B cell (primary cell): ENCODE results near the gene SYNPR. TPM values are rescaled to one million over a fixed set of nuclear protein-coding genes. Genes with fewer than 3 reads are reported as not detected.

Experiments
- ATAC-seq: fragments of 200-7000 bp; cut with Tn5 transposase; one replicate; pipeline ENCODE4 v1.10.0; 2021; ENCODE audit warnings: low read depth, mild to moderate bottlenecking, moderate number of reproducible peaks, moderate library complexity
- CTCF ChIA-PET: fragments of 350-600 bp; sonication (Branson Sonifier 250); formaldehyde crosslinking; loops from one replicate; lab custom pipeline; 2021; ENCODE audit warnings: antibody characterized with exemption, inconsistent platforms; lab: Charles Lee
- POLR2A ChIA-PET: fragments of 350-600 bp; sonication (Branson Sonifier 250); formaldehyde crosslinking; loops from one replicate; lab custom pipeline; 2021; ENCODE audit warnings: antibody characterized with exemption; lab: Charles Lee
- DNase-seq: peaks from one replicate; pipeline ENCODE4 v3.0.0; 2013
- H2AFZ ChIP-seq: 2 replicates; pipeline ENCODE4 v1.6.1; 2012; ENCODE audit warnings: mild to moderate bottlenecking, low read depth, low read length; ENCODE audit not compliant: insufficient read depth, poor library complexity, severe bottlenecking
- H3K27ac ChIP-seq, 2 donors: 1 replicate in 1 of 2; 2 replicates in 1 of 2; pipeline ENCODE4 v1.5.1; 2012 to 2013; ENCODE audit warnings: low read length in 2 of 2, mild to moderate bottlenecking in 2 of 2, moderate library complexity in 1 of 2
- H3K27me3 ChIP-seq, 4 experiments: fragments of 200-600 bp in 1 of 4; sonication (generic) in 1 of 4; replicated peaks in 1 of 4; 1 replicate in 2 of 4; 2 replicates in 2 of 4; pipeline versions ENCODE4 v1.6.1 to v1.7.0; 2013 to 2016; ENCODE audit warnings: low read length in 3 of 4, mild to moderate bottlenecking in 2 of 4, mixed read lengths in 1 of 4, moderate library complexity in 1 of 4; ENCODE audit not compliant: insufficient read depth in 4 of 4, control insufficient read depth in 3 of 4; ENCODE audit errors: control extremely low read depth in 1 of 4
- H3K36me3 ChIP-seq, 2 experiments: replicated peaks in 1 of 2; 1 replicate in 1 of 2; 2 replicates in 1 of 2; pipeline versions ENCODE4 v1.6.1 to v1.7.1; 2013; ENCODE audit warnings: low read length in 1 of 2; ENCODE audit not compliant: insufficient read depth in 2 of 2, control insufficient read depth in 1 of 2; ENCODE audit errors: control extremely low read depth in 1 of 2, extremely low read depth in 1 of 2
- H3K4me1 ChIP-seq, 2 donors: fragments of 200-600 bp in 1 of 2; sonication (generic) in 1 of 2; 1 replicate in 1 of 2; 2 replicates in 1 of 2; pipeline versions ENCODE4 v1.5.1 to v1.6.1; 2013 to 2017; ENCODE audit warnings: low read length in 2 of 2; ENCODE audit not compliant: control insufficient read depth in 2 of 2, insufficient read depth in 2 of 2
- H3K4me2 ChIP-seq: replicated peaks from 2 replicates; pipeline ENCODE3; 2012; ENCODE audit warnings: mild to moderate bottlenecking, low read depth, low read length; ENCODE audit not compliant: poor library complexity, severe bottlenecking
- H3K4me3 ChIP-seq, 5 experiments: fragments of 200-600 bp in 1 of 5; sonication (generic) in 1 of 5; 1 replicate in 3 of 5; 2 replicates in 2 of 5; pipeline versions ENCODE4 v1.5.1 to v1.7.0; 2011 to 2016; ENCODE audit warnings: low read length in 4 of 5, mild to moderate bottlenecking in 4 of 5, low read depth in 2 of 5, control low read depth in 1 of 5, moderate library complexity in 1 of 5; ENCODE audit not compliant: insufficient read depth in 1 of 5; ENCODE audit errors: control extremely low read depth in 1 of 5, extremely low read depth in 1 of 5
- H3K79me2 ChIP-seq: fragments of 200-600 bp; sonication (generic); one replicate; pipeline ENCODE4 v1.6.0; 2016; ENCODE audit warnings: low read length; ENCODE audit not compliant: control insufficient read depth, insufficient read depth
- H3K9ac ChIP-seq: fragments of 200-600 bp; sonication (generic); 2 replicates; pipeline ENCODE4 v1.6.1; 2017; ENCODE audit warnings: mild to moderate bottlenecking, low read length, moderate library complexity
- H3K9me3 ChIP-seq, 3 donors: one replicate each; pipeline versions ENCODE4 v1.6.1 to v1.7.1; 2013; ENCODE audit warnings: low read length in 2 of 3; ENCODE audit not compliant: control insufficient read depth in 2 of 3, insufficient read depth in 1 of 3; ENCODE audit errors: control extremely low read depth in 1 of 3
- H4K20me1 ChIP-seq: 2 replicates; pipeline ENCODE4 v1.6.0; 2012; ENCODE audit warnings: mild to moderate bottlenecking, low read length; ENCODE audit not compliant: insufficient read depth, control insufficient read depth, poor library complexity, severe bottlenecking
- H3K27ac Mint-ChIP-seq: one replicate; pipeline ENCODE4 v1.8.0; 2021; ENCODE audit warnings: mixed read lengths
- H3K27me3 Mint-ChIP-seq: one replicate; pipeline ENCODE4 v1.8.0; 2021; ENCODE audit warnings: mixed read lengths
- H3K4me1 Mint-ChIP-seq: one replicate; pipeline ENCODE4 v1.8.0; 2021; ENCODE audit warnings: mixed read lengths
- H3K4me3 Mint-ChIP-seq: one replicate; pipeline ENCODE4 v1.8.0; 2021; ENCODE audit warnings: mixed read lengths
- H3K9me3 Mint-ChIP-seq: one replicate; pipeline ENCODE4 v1.8.0; 2022; ENCODE audit warnings: mixed read lengths; ENCODE audit not compliant: insufficient read depth
- CTCF ChIP-seq: fragments of 200-600 bp; IDR thresholded peaks from one replicate; pipeline ENCODE4 v1.8.0; 2022; ENCODE audit warnings: antibody characterized with exemption, mild to moderate bottlenecking
- EZH2 ChIP-seq: IDR thresholded peaks from 2 replicates; pipeline ENCODE4 v1.6.1; 2012; ENCODE audit warnings: borderline replicate concordance, low read depth, mild to moderate bottlenecking, moderate library complexity, low read length; ENCODE audit not compliant: insufficient read depth, poor library complexity, severe bottlenecking
- WGBS: methylation state at CpG from one replicate; pipeline ENCODE4 v1.1.5; 2013; ENCODE audit warnings: missing lambda C conversion rate; ENCODE audit not compliant: insufficient coverage; 5-methylcytosine and 5-hydroxymethylcytosine counted together
- intact Hi-C: fragments of 100-400 bp; cut with micrococcal nuclease; formaldehyde crosslinking; loops from one replicate; pipeline ENCODE4 v1.10.0; 2022
- polyA plus RNA-seq: library from polyadenylated mRNA; depleted of rRNA; stranded (reverse); fragments of >200 nt; gene quantifications from 2 replicates; pipeline ENCODE4 v1.2.3, GENCODE V29; 2012
- total RNA-seq, 2 donors: library from RNA; stranded (reverse); fragments of 120-200 nt in 1 of 2; gene quantifications; 1 replicate in 1 of 2; 2 replicates in 1 of 2; pipeline versions ENCODE4 v1.2.3 to v1.2.4, GENCODE V29; 2013 to 2022

Gene SYNPR
- total and polyA plus RNA-seq, 2 donors (not counting 1 experiment from before 2014, with no cell fraction given) = not detected

GRCh38 chr3:63584681-63585080, 306.6 kb downstream of the SYNPR start:
- POLR2A ChIA-PET = no interaction called here

GRCh38 chr3:63585927-63586326, 307.8 kb downstream of the SYNPR start:
- Histone ChIP-seq H3K4me2 (no peak overlapping the region), H3K79me2 (no peaks in the 10 kb centered on the region), H4K20me1 (no peaks in the 10 kb centered on the region), H3K9me3 (peaks cover 0 to 4% (median 0%) of the 10 kb centered on the region in 3 donors), H3K4me1 (no peaks in the 10 kb centered on the region), H3K36me3 (no peaks in the 10 kb centered on the region), H3K9ac (no peak overlapping the region), H3K4me3 (no peak overlapping the region), H3K27ac (no peak overlapping the region), H2AFZ (no peak overlapping the region), H3K27me3 (no peaks in the 10 kb centered on the region)
- CTCF ChIA-PET = no interaction called here
- intact Hi-C loops = no loop called here
- Mint-ChIP-seq H3K27ac (no peak overlapping the region), H3K4me3 (no peak overlapping the region), H3K9me3 (peaks cover 3% of the 10 kb centered on the region), H3K4me1 (no peaks in the 10 kb centered on the region), H3K27me3 (no peaks in the 10 kb centered on the region)
- ATAC-seq = no peak
- no CpG with 5 or more reads among the region's 1 CpG for WGBS
- POLR2A ChIA-PET = no interaction called here
- no peak for DNase-seq
- no peak for TF ChIP-seq CTCF
- TF ChIP-seq EZH2 = no peak

More at GRCh38 chr3:63584681-63585080, 306.6 kb downstream of the SYNPR start:
- Mint-ChIP-seq H3K4me3 (no peak overlapping the region), H3K9me3 (peaks cover 3% of the 10 kb centered on the region), H3K27ac (no peak overlapping the region), H3K27me3 (no peaks in the 10 kb centered on the region), H3K4me1 (no peaks in the 10 kb centered on the region)
- Histone ChIP-seq H2AFZ (no peak overlapping the region), H3K4me1 (no peaks in the 10 kb centered on the region), H3K4me2 (no peak overlapping the region), H4K20me1 (no peaks in the 10 kb centered on the region), H3K9ac (no peak overlapping the region), H3K79me2 (no peaks in the 10 kb centered on the region), H3K36me3 (no peaks in the 10 kb centered on the region), H3K9me3 (peaks cover 0 to 4% (median 0%) of the 10 kb centered on the region in 3 donors), H3K27me3 (no peaks in the 10 kb centered on the region), H3K27ac (no peak overlapping the region), H3K4me3 (no peak overlapping the region)
- DNase-seq (no peak), ATAC-seq (no peak)
- TF ChIP-seq CTCF (no peak), EZH2 (no peak)
- CTCF ChIA-PET = no interaction called here
- intact Hi-C loops = no loop called here
- WGBS = no CpG with 5 or more reads among the region's 1 CpG
